ENCODE data around the gene USP17L10. TPM values are rescaled to one million over a fixed set of nuclear protein-coding genes. Genes with fewer than 3 reads are reported as not detected.
A peak's percentile ranks its signal among the peaks of the same experiment; 100 is the strongest.
"Not testable (repeated sequence)": the region's sequence is repeated elsewhere in the genome, so short reads cannot be mapped to it uniquely, and the experiment has no call there.

The USP17L10 gene
- total and polyA plus RNA-seq, 11 donors: not detected

- not testable (repeated sequence) for DNase-seq, ATAC-seq
- WGBS, 4 donors: 79 to 91% (median 88%) methylated on average over 5 to 10 of the region's 14 CpGs
Measured at GRCh38 chr4:9243579-9243978, 33.1 kb downstream of the USP17L10 start, which contains the start of gene USP17L17. TSS of gene USP17L17 (plus strand) at chr4:9243879. CDS start at chr4:9243879, 0 bp downstream.

GRCh38 chr4:9247953-9248680 lies 37.7 kb downstream of the USP17L10 start, which contains the start of gene USP17L18:
TSS of gene USP17L18 (plus strand) at chr4:9248630. CDS start at chr4:9248630, 0 bp downstream.
- ATAC-seq; H3K27me3 ChIP-seq; H3K36me3 ChIP-seq; H3K4me1 ChIP-seq; H3K4me3 ChIP-seq; H3K9me3 ChIP-seq; H3K27ac ChIP-seq; intact Hi-C loops (cut with DNase I): not testable (repeated sequence)
- 80 to 92% (median 90%) methylated on average over 10 to 20 of the region's 26 CpGs for WGBS, 4 donors
- peak in 1 of 5 donors; percentile 5 for DNase-seq

More at GRCh38 chr4:9243579-9243978, 33.1 kb downstream of the USP17L10 start, which contains the start of gene USP17L17:
- H3K27me3 ChIP-seq; H3K9me3 ChIP-seq; H3K4me1 ChIP-seq; intact Hi-C loops (cut with DNase I); H3K36me3 ChIP-seq; H3K4me3 ChIP-seq; H3K27ac ChIP-seq: not testable (repeated sequence)

- DNase-seq; ATAC-seq; intact Hi-C loops (cut with DNase I): not testable (repeated sequence)
Measured at GRCh38 chr4:9253078-9253477, 42.6 kb downstream of the USP17L10 start, which contains the start of gene USP17L19. TSS of gene USP17L19 (plus strand) at chr4:9253378. CDS start at chr4:9253378, 0 bp downstream.

GRCh38 chr4:9257824-9258223 lies 47.4 kb downstream of the USP17L10 start, which contains the start of gene USP17L20:
TSS of gene USP17L20 (plus strand) at chr4:9258124. CDS start at chr4:9258124, 0 bp downstream.
- H3K27me3 ChIP-seq; H3K4me3 ChIP-seq; intact Hi-C loops (cut with DNase I); H3K4me1 ChIP-seq; H3K9me3 ChIP-seq; H3K36me3 ChIP-seq; ATAC-seq; H3K27ac ChIP-seq; DNase-seq: not testable (repeated sequence)
- WGBS, 4 donors: no CpG with 5 or more reads among the region's 15 CpGs

More at GRCh38 chr4:9253078-9253477, 42.6 kb downstream of the USP17L10 start, which contains the start of gene USP17L19:
- H3K4me1 ChIP-seq, H3K9me3 ChIP-seq, H3K27ac ChIP-seq, H3K36me3 ChIP-seq, H3K4me3 ChIP-seq, H3K27me3 ChIP-seq: not testable (repeated sequence)
- WGBS, 4 donors: no CpG with 5 or more reads among the region's 13 CpGs

Other genes with a start within 250 kb of the USP17L10 start
- not detected for gene FAM90A26, start 40.2 kb upstream of the USP17L10 start, total RNA-seq
- gene FAM90A26, start 40.2 kb upstream of the USP17L10 start, polyA plus RNA-seq: not detected
- not detected for gene USP17L11, start 4.7 kb downstream of the USP17L10 start, total RNA-seq
- not detected for gene USP17L11, start 4.7 kb downstream of the USP17L10 start, polyA plus RNA-seq
- gene USP17L12, start 9.5 kb downstream of the USP17L10 start, total RNA-seq: not detected
- gene USP17L12, start 9.5 kb downstream of the USP17L10 start, polyA plus RNA-seq: not detected
- gene USP17L13, start 14.2 kb downstream of the USP17L10 start, total RNA-seq: not detected
- not detected for gene USP17L13, start 14.2 kb downstream of the USP17L10 start, polyA plus RNA-seq
- not detected for gene USP17L15, start 23.7 kb downstream of the USP17L10 start, total RNA-seq
- gene USP17L15, start 23.7 kb downstream of the USP17L10 start, polyA plus RNA-seq: not detected
- not detected for gene USP17L17, start 33.2 kb downstream of the USP17L10 start, total RNA-seq
- gene USP17L17, start 33.2 kb downstream of the USP17L10 start, polyA plus RNA-seq: not detected
- not detected for gene USP17L18, start 38.0 kb downstream of the USP17L10 start, total RNA-seq
- gene USP17L18, start 38.0 kb downstream of the USP17L10 start, polyA plus RNA-seq: not detected
- gene USP17L19, start 42.7 kb downstream of the USP17L10 start, total RNA-seq: not detected
- gene USP17L19, start 42.7 kb downstream of the USP17L10 start, polyA plus RNA-seq: not detected
- not detected for gene USP17L20, start 47.5 kb downstream of the USP17L10 start, total RNA-seq
- not detected for gene USP17L20, start 47.5 kb downstream of the USP17L10 start, polyA plus RNA-seq
- gene USP17L21, start 52.2 kb downstream of the USP17L10 start, total RNA-seq: not detected
- gene USP17L21, start 52.2 kb downstream of the USP17L10 start, polyA plus RNA-seq: not detected
- gene USP17L22, start 57.0 kb downstream of the USP17L10 start, total RNA-seq: not detected
- not detected for gene USP17L22, start 57.0 kb downstream of the USP17L10 start, polyA plus RNA-seq
- gene USP17L24, start 114.5 kb downstream of the USP17L10 start, total RNA-seq: not detected
- not detected for gene USP17L24, start 114.5 kb downstream of the USP17L10 start, polyA plus RNA-seq
- not detected for gene USP17L25, start 119.3 kb downstream of the USP17L10 start, total RNA-seq
- not detected for gene USP17L25, start 119.3 kb downstream of the USP17L10 start, polyA plus RNA-seq
- not detected for gene USP17L26, start 124.0 kb downstream of the USP17L10 start, total RNA-seq
- gene USP17L26, start 124.0 kb downstream of the USP17L10 start, polyA plus RNA-seq: not detected
- not detected for gene USP17L5, start 128.7 kb downstream of the USP17L10 start, total RNA-seq
- gene USP17L5, start 128.7 kb downstream of the USP17L10 start, polyA plus RNA-seq: not detected
- gene USP17L27, start 133.5 kb downstream of the USP17L10 start, total RNA-seq: not detected
- not detected for gene USP17L27, start 133.5 kb downstream of the USP17L10 start, polyA plus RNA-seq
- not detected for gene USP17L28, start 138.2 kb downstream of the USP17L10 start, total RNA-seq
- gene USP17L28, start 138.2 kb downstream of the USP17L10 start, polyA plus RNA-seq: not detected
- not detected for gene USP17L29, start 143.0 kb downstream of the USP17L10 start, total RNA-seq
- not detected for gene USP17L29, start 143.0 kb downstream of the USP17L10 start, polyA plus RNA-seq
- gene USP17L30, start 152.5 kb downstream of the USP17L10 start, total RNA-seq: not detected
- not detected for gene USP17L30, start 152.5 kb downstream of the USP17L10 start, polyA plus RNA-seq
- gene DEFB131A, start 233.8 kb downstream of the USP17L10 start, total RNA-seq: not detected
- not detected for gene DEFB131A, start 233.8 kb downstream of the USP17L10 start, polyA plus RNA-seq